Common myeloid progenitor, CD34-positive (primary cell): ENCODE data around the gene CD63.

ENCODE experiments used
- CTCF ChIA-PET: fragments of 350-600 bp; sonication (Branson Sonifier 250); formaldehyde crosslinking; loops from one replicate; lab custom pipeline; 2021; ENCODE audit warnings: antibody characterized with exemption; lab: Charles Lee
- POLR2A ChIA-PET: fragments of 350-600 bp; sonication (Branson Sonifier 250); formaldehyde crosslinking; loops from one replicate; lab custom pipeline; 2021; ENCODE audit warnings: antibody characterized with exemption; lab: Charles Lee
- DNase-seq, 3 donors: peaks; one replicate each; pipeline versions ENCODE4 v3.0.0 to v3.0.0-alpha.2; 2013
- H3K27ac ChIP-seq, 2 experiments: 1 replicate in 1 of 2; 2 replicates in 1 of 2; pipeline ENCODE4 v1.7.0; 2013; ENCODE audit warnings: inconsistent platforms in 2 of 2, low read length in 2 of 2, mild to moderate bottlenecking in 2 of 2, low read depth in 1 of 2, moderate library complexity in 1 of 2; ENCODE audit not compliant: severe bottlenecking in 2 of 2, insufficient read depth in 1 of 2, poor library complexity in 1 of 2
- H3K27me3 ChIP-seq, 5 experiments: replicated peaks in 2 of 5; 1 replicate in 3 of 5; 2 replicates in 2 of 5; pipeline versions ENCODE4 v1.6.1 to v1.7.0; 2013; ENCODE audit warnings: low read length in 4 of 5, mild to moderate bottlenecking in 2 of 5, moderate library complexity in 2 of 5, inconsistent platforms in 1 of 5; ENCODE audit not compliant: insufficient read depth in 5 of 5, control insufficient read depth in 4 of 5
- H3K36me3 ChIP-seq, 4 experiments: 1 replicate in 2 of 4; 2 replicates in 2 of 4; pipeline versions ENCODE4 v1.6.1 to v1.7.0; 2013; ENCODE audit warnings: low read length in 3 of 4, control low read depth in 1 of 4, mild to moderate bottlenecking in 1 of 4; ENCODE audit not compliant: control insufficient read depth in 4 of 4, insufficient read depth in 4 of 4
- H3K4me1 ChIP-seq, 4 experiments: 1 replicate in 3 of 4; 2 replicates in 1 of 4; pipeline versions ENCODE4 v1.6.1 to v1.7.1; 2013; ENCODE audit warnings: low read length in 3 of 4, mild to moderate bottlenecking in 3 of 4, control low read depth in 1 of 4, inconsistent platforms in 1 of 4, moderate library complexity in 1 of 4; ENCODE audit not compliant: control insufficient read depth in 4 of 4, insufficient read depth in 4 of 4; ENCODE audit errors: control extremely low read depth in 1 of 4
- H3K4me3 ChIP-seq, 7 experiments: 1 replicate in 4 of 7; 2 replicates in 3 of 7; pipeline versions ENCODE4 v1.5.1 to v1.7.0; 2013; ENCODE audit warnings: mild to moderate bottlenecking in 7 of 7, low read length in 6 of 7, moderate library complexity in 6 of 7, inconsistent platforms in 2 of 7, low read depth in 2 of 7, control low read depth in 1 of 7; ENCODE audit not compliant: insufficient read depth in 4 of 7, control insufficient read depth in 1 of 7; ENCODE audit errors: extremely low read depth in 1 of 7
- H3K9me3 ChIP-seq, 5 experiments: 1 replicate in 4 of 5; 2 replicates in 1 of 5; pipeline versions ENCODE4 v1.6.1 to v1.7.1; 2013; ENCODE audit warnings: low read length in 4 of 5, mild to moderate bottlenecking in 2 of 5, inconsistent platforms in 1 of 5, low read depth in 1 of 5, moderate library complexity in 1 of 5; ENCODE audit not compliant: control insufficient read depth in 4 of 5, insufficient read depth in 2 of 5; ENCODE audit errors: control extremely low read depth in 1 of 5
- WGBS: methylation state at CpG from one replicate; pipeline ENCODE4 v1.1.5; 2013; ENCODE audit not compliant: insufficient coverage; 5-methylcytosine and 5-hydroxymethylcytosine counted together

Gene CD63

GRCh38 chr12:55718624-55719275 is 10.1 kb downstream of the CD63 start:
- WGBS: 100% methylated on average over 1 of the region's 4 CpGs
- Histone ChIP-seq H3K4me1 (peaks cover 3 to 27% (median 19%) of the 10 kb centered on the region in 4 experiments), H3K27ac (no peak overlapping the region), H3K27me3 (no peaks in the 10 kb centered on the region), H3K9me3 (no peaks in the 10 kb centered on the region), H3K4me3 (no peak overlapping the region), H3K36me3 (peaks cover 0 to 18% (median 17%) of the 10 kb centered on the region in 4 experiments)
- CTCF ChIA-PET: interaction anchor here (2.3 to 7.3 kb wide), 4 partner anchors 11 to 56 kb away, joined by 7 to 119 read pairs (median 18); partner anchors contain the start of gene CD63
- DNase-seq: no peak
- POLR2A ChIA-PET: interaction anchor here (0.7 to 1.1 kb wide), 2 partner anchors 19 to 51 kb away, joined by 3 read pairs; no protein-coding TSS in a partner anchor

- CTCF ChIA-PET: interaction anchor here (1.5 to 3.1 kb wide), 4 partner anchors 11 to 209 kb away, joined by 3 to 19 read pairs (median 13); partner anchors contain the start of gene CD63
- Histone ChIP-seq H3K27ac (no peak overlapping the region), H3K4me1 (peaks cover 3 to 27% (median 19%) of the 10 kb centered on the region in 4 experiments), H3K36me3 (peaks cover 0 to 18% (median 13%) of the 10 kb centered on the region in 4 experiments), H3K4me3 (no peak overlapping the region), H3K9me3 (no peaks in the 10 kb centered on the region), H3K27me3 (peaks cover 0 to 2% (median 0%) of the 10 kb centered on the region in 5 experiments)
- DNase-seq: no peak
- POLR2A ChIA-PET: interaction anchor here (1.1 kb wide), 1 partner anchor 20 kb away, joined by 3 read pairs; no protein-coding TSS in a partner anchor
- WGBS: no CpG with 5 or more reads among the region's 4 CpGs
Observed at GRCh38 chr12:55718015-55718414, 10.8 kb downstream of the CD63 start.

- H3K4me3 ChIP-seq: peak overlapping the region in 5 of 7 experiments; percentile 83 to 98 (median 92)
- 59% methylated on average over 7 of the region's 8 CpGs for WGBS
- H3K9me3 ChIP-seq: no peaks in the 10 kb centered on the region
- ChIA-PET POLR2A (interaction anchor here (0.9 kb wide), 1 partner anchor 12 kb away, joined by 4 read pairs; the partner anchor contains the start of gene CD63), CTCF (interaction anchor here (1.0 to 3.1 kb wide), 8 partner anchors 8 to 1177 kb away, joined by 3 to 19 read pairs (median 8); partner anchors contain the start of genes CD63 and ITGA7)
- peaks cover 0 to 2% (median 0%) of the 10 kb centered on the region in 5 experiments for H3K27me3 ChIP-seq
- DNase-seq: no peak
- peaks cover 0 to 16% (median 12%) of the 10 kb centered on the region in 4 experiments for H3K36me3 ChIP-seq
- peak overlapping the region in 1 of 2 experiments; percentile 89 for H3K27ac ChIP-seq
- H3K4me1 ChIP-seq: peaks cover 3 to 27% (median 19%) of the 10 kb centered on the region in 4 experiments
Observed at GRCh38 chr12:55717011-55718007, 11.5 kb downstream of the CD63 start.

DNA sequence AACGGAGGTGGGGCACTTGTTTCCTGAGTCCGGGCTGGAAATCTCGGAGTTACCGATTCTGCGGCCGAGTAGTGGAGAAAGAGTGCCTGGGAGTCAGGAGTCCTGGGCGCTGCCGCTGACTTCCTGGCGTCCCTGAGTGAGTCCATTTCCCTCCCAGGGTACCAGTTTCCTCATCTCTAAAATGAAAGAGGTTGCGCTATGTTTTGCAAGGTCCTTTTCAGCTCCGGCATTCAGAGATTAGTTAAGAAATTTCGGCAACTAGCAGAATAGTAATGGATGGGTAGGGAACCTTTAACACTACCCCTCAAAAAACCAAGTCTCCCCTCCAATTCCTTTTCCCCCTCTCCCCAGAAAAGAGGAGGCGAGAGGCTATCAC is 12.2 kb downstream of the CD63 start:
- WGBS: 2% methylated on average over 9 of the region's 13 CpGs
- ChIA-PET POLR2A (interaction anchor here (0.8 to 1.0 kb wide), 3 partner anchors 12 to 473 kb away, joined by 3 to 4 read pairs (median 4); partner anchors contain the start of genes CD63 and SMARCC2), CTCF (interaction anchor here (1.0 to 3.1 kb wide), 9 partner anchors 9 to 1176 kb away, joined by 3 to 19 read pairs (median 7); partner anchors contain the start of genes CD63 and ITGA7)
- H3K27me3 ChIP-seq: peaks cover 0 to 2% (median 0%) of the 10 kb centered on the region in 5 experiments
- peak overlapping the region; percentile 83 to 98 (median 92) for H3K4me3 ChIP-seq
- H3K4me1 ChIP-seq: peaks cover 3 to 27% (median 19%) of the 10 kb centered on the region in 4 experiments
- no peak for DNase-seq
- peaks cover 0 to 16% (median 12%) of the 10 kb centered on the region in 4 experiments for H3K36me3 ChIP-seq
- no peaks in the 10 kb centered on the region for H3K9me3 ChIP-seq
- H3K27ac ChIP-seq: peak overlapping the region; percentile 87 to 89

DNA sequence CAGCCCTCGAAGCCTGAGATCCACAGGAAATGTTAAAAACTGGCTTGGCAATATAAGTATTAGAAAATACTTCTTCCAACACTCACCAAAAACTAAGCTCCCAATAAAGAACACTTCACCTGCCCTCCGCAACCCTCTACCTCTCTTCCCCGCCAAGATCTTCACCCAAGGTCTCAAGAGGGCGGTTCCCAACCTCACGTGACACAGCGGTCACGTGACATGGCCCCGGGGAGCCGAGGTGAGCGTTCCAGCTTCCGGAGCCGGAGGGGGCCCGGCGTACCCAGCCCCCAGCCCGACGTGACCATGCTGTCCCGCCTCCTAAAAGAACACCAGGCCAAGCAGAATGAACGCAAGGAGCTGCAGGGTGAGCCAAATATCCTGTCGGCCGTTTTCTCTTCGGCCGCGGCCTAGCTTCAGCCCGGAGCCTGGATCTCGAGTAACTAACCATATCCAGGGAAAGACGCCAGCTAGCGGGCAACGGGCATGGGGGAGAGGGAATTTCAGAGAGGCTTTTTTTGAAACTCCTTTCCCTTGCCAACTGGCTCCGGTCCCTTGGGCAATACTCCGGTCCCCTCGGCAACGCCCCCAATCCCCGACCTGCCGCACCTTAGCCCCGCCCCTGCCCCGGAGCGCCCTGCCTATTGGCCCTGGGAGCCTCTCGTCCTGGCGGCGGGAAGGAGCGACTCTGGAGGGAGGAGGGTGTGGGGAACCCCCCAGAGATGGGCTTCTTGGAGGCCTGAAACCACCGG is 12.8 kb downstream of the CD63 start, which contains the start of gene BLOC1S1:
TSS of gene BLOC1S1 (plus strand) at position 214 of the 749 bp plus-strand sequence. CDS start at position 220, 6 bp downstream.
- POLR2A ChIA-PET: interaction anchor here (0.8 to 1.0 kb wide), 2 partner anchors 13 to 474 kb away, joined by 3 to 4 read pairs; partner anchors contain the start of genes CD63 and SMARCC2
- H3K27ac ChIP-seq: peak within 1 kb of the TSS; percentile 87 to 89
- H3K4me3 ChIP-seq: peak within 1 kb of the TSS; percentile 83 to 98 (median 92)
- DNase-seq: peak; percentile 88 to 93 (median 91)
- no peaks in the 10 kb centered on the region for H3K9me3 ChIP-seq
- peaks cover 0 to 2% (median 0%) of the 10 kb centered on the region in 5 experiments for H3K27me3 ChIP-seq
- peaks cover 3 to 27% (median 19%) of the 10 kb centered on the region in 4 experiments for H3K4me1 ChIP-seq
- WGBS: 0% methylated on average over 38 of the region's 42 CpGs
- H3K36me3 ChIP-seq: peaks cover 0 to 16% (median 12%) of the 10 kb centered on the region in 4 experiments
- CTCF ChIA-PET: interaction anchor here (1.0 to 3.1 kb wide), 8 partner anchors 9 to 312 kb away, joined by 5 to 19 read pairs (median 8); partner anchors contain the start of genes CD63 and ITGA7
